Measurements from ENCODE around the gene BCO2. TPM values are rescaled to one million over a fixed set of nuclear protein-coding genes. Genes with fewer than 3 reads are reported as not detected.

BCO2 gene
- total and polyA plus RNA-seq, 10 of the 15 experiments (the other 5 are each of a cell fraction or from before 2014, with no cell fraction given), result 0.29 to 1.0 (median 0.57) TPM

GRCh38 chr11:112260490-112260889, 85.2 kb downstream of the BCO2 start, which contains the start of gene PLET1:
PLET1 (minus strand) TSS chr11:112260860; CDS start chr11:112260589, 271 bp downstream.
- ChIA-PET CTCF (no interaction called here), SMC1A (ENCODE audit: uncharacterized antibody, unreplicated experiment) (interaction anchor here (1.4 kb wide), 1 partner anchor 19 kb away, joined by 5 read pairs; no protein-coding TSS in a partner anchor), RAD21 (ENCODE audit: unreplicated experiment) (no interaction called here), POLR2A (no interaction called here)
- Histone ChIP-seq H2AFZ (ENCODE audit: control insufficient read depth, low read depth, low read length) (no peak within 1 kb of the TSS), H3K27ac (ENCODE audit: control insufficient read depth, insufficient read depth) (no peak within 1 kb of the TSS), H3K9me3 (replicated peaks; ENCODE audit: control insufficient read depth, insufficient read depth, low read length) (no peaks in the 10 kb centered on the region), H3K4me3 (no peak within 1 kb of the TSS), H4K20me1 (ENCODE audit: control insufficient read depth, insufficient read depth) (no peaks in the 10 kb centered on the region), H3K36me3 (ENCODE audit: control insufficient read depth in 2 of 2, insufficient read depth in 2 of 2, low read length in 1 of 2) (no peaks in the 10 kb centered on the region), H3K79me2 (ENCODE audit: control insufficient read depth, insufficient read depth, low read length) (no peaks in the 10 kb centered on the region), H3K4me1 (ENCODE audit: control insufficient read depth, insufficient read depth, low read length) (no peaks in the 10 kb centered on the region), H3K4me2 (ENCODE audit: control insufficient read depth, insufficient read depth) (no peak within 1 kb of the TSS), H3K27me3 (replicated peaks in 1 of 2; ENCODE audit: control insufficient read depth in 2 of 2, insufficient read depth in 2 of 2, low read length in 1 of 2) (no peaks in the 10 kb centered on the region), H3K9ac (ENCODE audit: control insufficient read depth, insufficient read depth, low read length) (no peak within 1 kb of the TSS)
- ATAC-seq (no peak), DNase-seq (ENCODE audit: low read depth, low spot score) (no peak), FAIRE-seq (no peak)
- WGBS (ENCODE audit: insufficient coverage, insufficient replicate concordance, low lambda C conversion rate, missing lambda C conversion rate), result 89% methylated on average over 2 of the region's 2 CpGs
- in situ Hi-C loops (cut with MboI), result no loop called here
- intact Hi-C loops (cut with micrococcal nuclease; ENCODE audit: unreplicated experiment), result no loop called here
- BruUV-seq (replicated peaks), result no TSS peak
- no peak for TF ChIP-seq FOS (IDR thresholded peaks at IDR 0.05; ENCODE audit: borderline replicate concordance, extremely low read depth, insufficient read length)
- no peak for TF ChIP-seq BMI1 (IDR thresholded peaks at IDR 0.05; ENCODE audit: borderline replicate concordance)
- TF ChIP-seq JUND (IDR thresholded peaks at IDR 0.05; ENCODE audit: low read depth, low read length), result no peak
- TF ChIP-seq EZH2 (IDR thresholded peaks at IDR 0.05; ENCODE audit: borderline replicate concordance, control insufficient read depth, low read depth, low read length), result no peak
- TF ChIP-seq ATF3 (IDR thresholded peaks at IDR 0.05; ENCODE audit: borderline replicate concordance, extremely low read depth, low read depth, low read length), result no peak
- no peak for TF ChIP-seq RELA (IDR thresholded peaks at IDR 0.05; ENCODE audit: borderline replicate concordance, partially characterized antibody)
- no peak for TF ChIP-seq RBBP5 (conservative IDR thresholded peaks at IDR 0.05)
- TF ChIP-seq, protein P1, sequence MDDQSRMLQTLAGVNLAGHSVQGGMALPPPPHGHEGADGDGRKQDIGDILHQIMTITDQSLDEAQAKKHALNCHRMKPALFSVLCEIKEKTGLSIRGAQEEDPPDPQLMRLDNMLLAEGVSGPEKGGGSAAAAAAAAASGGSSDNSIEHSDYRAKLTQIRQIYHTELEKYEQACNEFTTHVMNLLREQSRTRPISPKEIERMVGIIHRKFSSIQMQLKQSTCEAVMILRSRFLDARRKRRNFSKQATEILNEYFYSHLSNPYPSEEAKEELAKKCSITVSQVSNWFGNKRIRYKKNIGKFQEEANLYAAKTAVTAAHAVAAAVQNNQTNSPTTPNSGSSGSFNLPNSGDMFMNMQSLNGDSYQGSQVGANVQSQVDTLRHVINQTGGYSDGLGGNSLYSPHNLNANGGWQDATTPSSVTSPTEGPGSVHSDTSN (IDR thresholded peaks at IDR 0.05; ENCODE audit: insufficient replicate concordance, low read depth, low read length), result no peak
- TF ChIP-seq, protein P2, sequence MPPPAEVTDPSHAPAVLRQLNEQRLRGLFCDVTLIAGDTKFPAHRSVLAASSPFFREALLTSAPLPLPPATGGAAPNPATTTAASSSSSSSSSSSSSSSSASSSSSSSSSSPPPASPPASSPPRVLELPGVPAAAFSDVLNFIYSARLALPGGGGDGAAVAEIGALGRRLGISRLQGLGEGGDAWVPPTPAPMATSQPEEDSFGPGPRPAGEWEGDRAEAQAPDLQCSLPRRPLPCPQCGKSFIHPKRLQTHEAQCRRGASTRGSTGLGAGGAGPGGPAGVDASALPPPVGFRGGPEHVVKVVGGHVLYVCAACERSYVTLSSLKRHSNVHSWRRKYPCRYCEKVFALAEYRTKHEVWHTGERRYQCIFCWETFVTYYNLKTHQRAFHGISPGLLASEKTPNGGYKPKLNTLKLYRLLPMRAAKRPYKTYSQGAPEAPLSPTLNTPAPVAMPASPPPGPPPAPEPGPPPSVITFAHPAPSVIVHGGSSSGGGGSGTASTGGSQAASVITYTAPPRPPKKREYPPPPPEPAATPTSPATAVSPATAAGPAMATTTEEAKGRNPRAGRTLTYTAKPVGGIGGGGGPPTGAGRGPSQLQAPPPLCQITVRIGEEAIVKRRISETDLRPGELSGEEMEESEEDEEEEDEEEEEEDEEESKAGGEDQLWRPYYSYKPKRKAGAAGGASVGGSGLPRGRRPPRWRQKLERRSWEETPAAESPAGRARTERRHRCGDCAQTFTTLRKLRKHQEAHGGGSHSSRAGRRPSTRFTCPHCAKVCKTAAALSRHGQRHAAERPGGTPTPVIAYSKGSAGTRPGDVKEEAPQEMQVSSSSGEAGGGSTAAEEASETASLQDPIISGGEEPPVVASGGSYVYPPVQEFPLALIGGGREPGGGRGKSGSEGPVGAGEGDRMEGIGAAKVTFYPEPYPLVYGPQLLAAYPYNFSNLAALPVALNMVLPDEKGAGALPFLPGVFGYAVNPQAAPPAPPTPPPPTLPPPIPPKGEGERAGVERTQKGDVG (CRISPR knock-in tag; IDR thresholded peaks at IDR 0.05), result no peak
- no peak for TF ChIP-seq SMAD1 (IDR thresholded peaks at IDR 0.05; ENCODE audit: low read depth, partially characterized antibody)
- TF ChIP-seq FOXK2 (IDR thresholded peaks at IDR 0.05), result no peak
- no peak for TF ChIP-seq ZBED1 (IDR thresholded peaks at IDR 0.05; ENCODE audit: borderline replicate concordance)
- TF ChIP-seq GATAD2B (conservative IDR thresholded peaks at IDR 0.05; ENCODE audit: low read depth), result no peak
- TF ChIP-seq DPF2 (IDR thresholded peaks at IDR 0.05), result no peak
- TF ChIP-seq SMC3 (IDR thresholded peaks at IDR 0.05; ENCODE audit: borderline replicate concordance, low read length), result no peak
- TF ChIP-seq NBN (IDR thresholded peaks at IDR 0.05), result no peak
- TF ChIP-seq NFYA (IDR thresholded peaks at IDR 0.05; ENCODE audit: borderline replicate concordance, low read depth, low read length), result no peak
- TF ChIP-seq SPI1 (IDR thresholded peaks at IDR 0.05; ENCODE audit: borderline replicate concordance, insufficient read depth, low read depth, low read length), result no peak

Measured in GM12878 (cell line).